ENCODE measurements around the gene ATP1A3.

ATP1A3 gene

GRCh38 chr19:41925208-41926003 lies 68.6 kb downstream of the ATP1A3 start:
- Histone ChIP-seq H3K79me1 (ENCODE audit: low read length) (no peaks in the 10 kb centered on the region), H3K27me3 (ENCODE audit: insufficient read depth, low read length, poor library complexity) (peaks cover 80% of the 10 kb centered on the region), H3K18ac (ENCODE audit: low read length) (no peak overlapping the region), H2BK120ac (ENCODE audit: low read depth, low read length) (no peak overlapping the region), H3K27ac (ENCODE audit: low read depth, low read length) (no peak overlapping the region), H2AK5ac (ENCODE audit: low read length) (no peak overlapping the region), H3K4me3 (ENCODE audit: low read length) (no peak overlapping the region), H4K5ac (ENCODE audit: low read length) (no peak overlapping the region), H2BK5ac (ENCODE audit: low read length) (no peak overlapping the region), H3K23ac (ENCODE audit: low read length) (no peak overlapping the region), H3K56ac (ENCODE audit: low read length) (no peak overlapping the region), H3K36me3 (ENCODE audit: control insufficient read depth, insufficient read depth, low read length) (no peaks in the 10 kb centered on the region), H3K79me2 (ENCODE audit: control insufficient read depth, insufficient read depth, low read length) (no peaks in the 10 kb centered on the region), H3K9ac (ENCODE audit: low read length) (no peak overlapping the region), H2BK15ac (replicated peaks; ENCODE audit: low read depth) (no peak overlapping the region), H3K4me1 (ENCODE audit: control insufficient read depth, low read depth, low read length) (peaks cover under 1% of the 10 kb centered on the region), H4K8ac (ENCODE audit: low read depth, low read length) (no peak overlapping the region), H3K4ac (ENCODE audit: low read depth, low read length) (no peak overlapping the region), H3K4me2 (ENCODE audit: low read length) (no peak overlapping the region)
- DNase-seq = no peak
- no CpG with 5 or more reads among the region's 7 CpGs for WGBS (ENCODE audit: extremely low coverage, insufficient coverage, low lambda C conversion rate)

GRCh38 chr19:41924151-41925145 lies 69.6 kb downstream of the ATP1A3 start:
- H3K4ac ChIP-seq (ENCODE audit: low read depth, low read length) = no peak overlapping the region

GRCh38 chr19:41923045-41923788 lies 70.8 kb downstream of the ATP1A3 start:
- no peak overlapping the region for H3K9ac ChIP-seq (ENCODE audit: low read length)
- H2AK5ac ChIP-seq (ENCODE audit: low read length) = no peak overlapping the region
- no CpG with 5 or more reads among the region's 6 CpGs for WGBS (ENCODE audit: extremely low coverage, insufficient coverage, low lambda C conversion rate)
- peaks cover 64% of the 10 kb centered on the region for H3K27me3 ChIP-seq (ENCODE audit: insufficient read depth, low read length, poor library complexity)
- H3K79me1 ChIP-seq (ENCODE audit: low read length) = no peaks in the 10 kb centered on the region
- H3K18ac ChIP-seq (ENCODE audit: low read length) = no peak overlapping the region
- no peaks in the 10 kb centered on the region for H3K4me1 ChIP-seq (ENCODE audit: control insufficient read depth, low read depth, low read length)
- H3K23ac ChIP-seq (ENCODE audit: low read length) = no peak overlapping the region
- no peak overlapping the region for H3K4me3 ChIP-seq (ENCODE audit: low read length)
- H2BK120ac ChIP-seq (ENCODE audit: low read depth, low read length) = no peak overlapping the region
- no peak overlapping the region for H2BK15ac ChIP-seq (replicated peaks; ENCODE audit: low read depth)
- H3K79me2 ChIP-seq (ENCODE audit: control insufficient read depth, insufficient read depth, low read length) = no peaks in the 10 kb centered on the region
- H4K8ac ChIP-seq (ENCODE audit: low read depth, low read length) = no peak overlapping the region
- no peak overlapping the region for H3K27ac ChIP-seq (ENCODE audit: low read depth, low read length)
- no peak overlapping the region for H3K4me2 ChIP-seq (ENCODE audit: low read length)
- H2BK5ac ChIP-seq (ENCODE audit: low read length) = no peak overlapping the region
- no peaks in the 10 kb centered on the region for H3K36me3 ChIP-seq (ENCODE audit: control insufficient read depth, insufficient read depth, low read length)
- H3K4ac ChIP-seq (ENCODE audit: low read depth, low read length) = no peak overlapping the region
- H4K5ac ChIP-seq (ENCODE audit: low read length) = no peak overlapping the region
- DNase-seq = no peak
- no peak overlapping the region for H3K56ac ChIP-seq (ENCODE audit: low read length)

More at GRCh38 chr19:41924151-41925145, 69.6 kb downstream of the ATP1A3 start:
- WGBS (ENCODE audit: extremely low coverage, insufficient coverage, low lambda C conversion rate) = no CpG with 5 or more reads among the region's 13 CpGs
- Histone ChIP-seq H4K8ac (ENCODE audit: low read depth, low read length) (no peak overlapping the region), H3K23ac (ENCODE audit: low read length) (no peak overlapping the region), H2BK15ac (replicated peaks; ENCODE audit: low read depth) (no peak overlapping the region), H3K4me1 (ENCODE audit: control insufficient read depth, low read depth, low read length) (no peaks in the 10 kb centered on the region), H3K18ac (ENCODE audit: low read length) (no peak overlapping the region), H4K5ac (ENCODE audit: low read length) (no peak overlapping the region), H3K27me3 (ENCODE audit: insufficient read depth, low read length, poor library complexity) (peaks cover 71% of the 10 kb centered on the region), H3K27ac (ENCODE audit: low read depth, low read length) (no peak overlapping the region), H3K56ac (ENCODE audit: low read length) (no peak overlapping the region), H3K9ac (ENCODE audit: low read length) (no peak overlapping the region), H3K79me2 (ENCODE audit: control insufficient read depth, insufficient read depth, low read length) (no peaks in the 10 kb centered on the region), H3K4me2 (ENCODE audit: low read length) (no peak overlapping the region), H3K36me3 (ENCODE audit: control insufficient read depth, insufficient read depth, low read length) (no peaks in the 10 kb centered on the region), H3K79me1 (ENCODE audit: low read length) (no peaks in the 10 kb centered on the region), H2BK5ac (ENCODE audit: low read length) (no peak overlapping the region), H2BK120ac (ENCODE audit: low read depth, low read length) (no peak overlapping the region), H2AK5ac (ENCODE audit: low read length) (no peak overlapping the region), H3K4me3 (ENCODE audit: low read length) (no peak overlapping the region)
- no peak for DNase-seq

- no CpG with 5 or more reads among the region's 18 CpGs for WGBS (ENCODE audit: extremely low coverage, insufficient coverage, low lambda C conversion rate)
- no peak overlapping the region for H4K5ac ChIP-seq (ENCODE audit: low read length)
Observed at GRCh38 chr19:41922585-41922984, 71.4 kb downstream of the ATP1A3 start.

GRCh38 chr19:41921577-41922576 lies 72.2 kb downstream of the ATP1A3 start:
- Histone ChIP-seq H4K5ac (ENCODE audit: low read length) (no peak overlapping the region), H3K4me1 (ENCODE audit: control insufficient read depth, low read depth, low read length) (no peaks in the 10 kb centered on the region), H2BK5ac (ENCODE audit: low read length) (no peak overlapping the region), H2AK5ac (ENCODE audit: low read length) (no peak overlapping the region), H3K4me3 (ENCODE audit: low read length) (no peak overlapping the region), H3K56ac (ENCODE audit: low read length) (no peak overlapping the region), H3K79me1 (ENCODE audit: low read length) (no peaks in the 10 kb centered on the region), H3K27ac (ENCODE audit: low read depth, low read length) (no peak overlapping the region), H3K9ac (ENCODE audit: low read length) (no peak overlapping the region), H3K4ac (ENCODE audit: low read depth, low read length) (no peak overlapping the region), H3K27me3 (ENCODE audit: insufficient read depth, low read length, poor library complexity) (peaks cover 56% of the 10 kb centered on the region), H2BK120ac (ENCODE audit: low read depth, low read length) (no peak overlapping the region), H3K4me2 (ENCODE audit: low read length) (no peak overlapping the region), H3K79me2 (ENCODE audit: control insufficient read depth, insufficient read depth, low read length) (no peaks in the 10 kb centered on the region), H4K8ac (ENCODE audit: low read depth, low read length) (no peak overlapping the region), H2BK15ac (replicated peaks; ENCODE audit: low read depth) (no peak overlapping the region), H3K18ac (ENCODE audit: low read length) (no peak overlapping the region), H3K23ac (ENCODE audit: low read length) (no peak overlapping the region), H3K36me3 (ENCODE audit: control insufficient read depth, insufficient read depth, low read length) (no peaks in the 10 kb centered on the region)
- no CpG with 5 or more reads among the region's 22 CpGs for WGBS (ENCODE audit: extremely low coverage, insufficient coverage, low lambda C conversion rate)
- peak; percentile 46 for DNase-seq

More at GRCh38 chr19:41922585-41922984, 71.4 kb downstream of the ATP1A3 start:
- peaks cover 61% of the 10 kb centered on the region for H3K27me3 ChIP-seq (ENCODE audit: insufficient read depth, low read length, poor library complexity)
- no peak overlapping the region for H2BK5ac ChIP-seq (ENCODE audit: low read length)
- H3K79me1 ChIP-seq (ENCODE audit: low read length) = no peaks in the 10 kb centered on the region
- H3K4me2 ChIP-seq (ENCODE audit: low read length) = no peak overlapping the region
- DNase-seq = no peak
- no peaks in the 10 kb centered on the region for H3K36me3 ChIP-seq (ENCODE audit: control insufficient read depth, insufficient read depth, low read length)
- no peaks in the 10 kb centered on the region for H3K79me2 ChIP-seq (ENCODE audit: control insufficient read depth, insufficient read depth, low read length)
- H2BK15ac ChIP-seq (replicated peaks; ENCODE audit: low read depth) = no peak overlapping the region
- H3K4me3 ChIP-seq (ENCODE audit: low read length) = no peak overlapping the region
- no peak overlapping the region for H3K4ac ChIP-seq (ENCODE audit: low read depth, low read length)
- no peaks in the 10 kb centered on the region for H3K4me1 ChIP-seq (ENCODE audit: control insufficient read depth, low read depth, low read length)
- no peak overlapping the region for H3K27ac ChIP-seq (ENCODE audit: low read depth, low read length)
- no peak overlapping the region for H4K8ac ChIP-seq (ENCODE audit: low read depth, low read length)
- H3K23ac ChIP-seq (ENCODE audit: low read length) = no peak overlapping the region
- no peak overlapping the region for H3K56ac ChIP-seq (ENCODE audit: low read length)
- no peak overlapping the region for H3K18ac ChIP-seq (ENCODE audit: low read length)
- no peak overlapping the region for H3K9ac ChIP-seq (ENCODE audit: low read length)
- no peak overlapping the region for H2BK120ac ChIP-seq (ENCODE audit: low read depth, low read length)
- H2AK5ac ChIP-seq (ENCODE audit: low read length) = no peak overlapping the region

All from mesendoderm (in vitro differentiated cells).